ENCODE results near the gene SPPL2B.

The SPPL2B gene

DNA sequence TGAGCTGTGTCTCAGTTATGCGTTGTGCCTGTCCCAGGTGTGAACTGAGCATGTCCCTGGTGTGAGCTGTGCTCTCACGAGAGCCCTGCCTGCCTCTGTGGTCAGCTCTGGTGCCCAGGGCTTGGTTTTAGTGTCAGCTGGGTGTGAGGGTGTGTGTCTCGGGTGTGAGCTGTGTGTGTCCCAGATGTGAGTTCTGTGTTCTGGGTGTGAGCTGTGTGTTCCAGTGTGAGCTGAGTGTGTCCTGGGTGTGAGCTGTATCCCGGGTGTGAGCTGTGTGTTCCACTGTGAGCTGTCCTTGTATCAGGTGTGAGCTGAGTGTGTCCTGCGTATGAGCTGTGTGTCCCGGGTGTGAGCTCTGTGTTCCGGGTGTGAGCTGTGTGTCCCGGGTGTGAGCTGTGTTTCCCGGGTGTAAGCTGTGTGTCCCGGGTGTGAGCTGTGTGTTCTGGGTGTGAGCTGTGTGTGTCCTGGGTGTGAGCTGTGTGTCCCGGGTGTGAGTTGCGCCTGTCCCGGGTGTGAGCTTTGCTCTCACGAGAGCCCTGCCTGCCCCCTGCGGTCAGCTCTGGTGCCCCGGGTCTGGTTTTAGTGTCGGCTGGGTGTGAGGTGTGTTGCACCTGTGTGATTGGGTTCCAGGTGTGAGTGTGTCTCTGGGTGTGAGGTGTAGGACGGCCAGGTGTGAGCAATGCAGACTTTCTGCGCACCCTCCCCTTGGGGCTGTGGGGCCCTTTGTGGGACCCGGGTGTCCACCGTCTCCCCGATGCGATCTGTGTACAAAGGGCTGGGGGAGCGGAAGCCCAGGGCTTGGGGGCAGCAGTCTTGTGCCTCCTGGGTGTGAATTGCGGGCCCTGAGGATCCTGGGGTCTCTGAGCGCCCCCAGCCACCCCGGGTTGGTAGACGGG lies 39.4 kb upstream of the SPPL2B start:
- TF ChIP-seq, protein P1, sequence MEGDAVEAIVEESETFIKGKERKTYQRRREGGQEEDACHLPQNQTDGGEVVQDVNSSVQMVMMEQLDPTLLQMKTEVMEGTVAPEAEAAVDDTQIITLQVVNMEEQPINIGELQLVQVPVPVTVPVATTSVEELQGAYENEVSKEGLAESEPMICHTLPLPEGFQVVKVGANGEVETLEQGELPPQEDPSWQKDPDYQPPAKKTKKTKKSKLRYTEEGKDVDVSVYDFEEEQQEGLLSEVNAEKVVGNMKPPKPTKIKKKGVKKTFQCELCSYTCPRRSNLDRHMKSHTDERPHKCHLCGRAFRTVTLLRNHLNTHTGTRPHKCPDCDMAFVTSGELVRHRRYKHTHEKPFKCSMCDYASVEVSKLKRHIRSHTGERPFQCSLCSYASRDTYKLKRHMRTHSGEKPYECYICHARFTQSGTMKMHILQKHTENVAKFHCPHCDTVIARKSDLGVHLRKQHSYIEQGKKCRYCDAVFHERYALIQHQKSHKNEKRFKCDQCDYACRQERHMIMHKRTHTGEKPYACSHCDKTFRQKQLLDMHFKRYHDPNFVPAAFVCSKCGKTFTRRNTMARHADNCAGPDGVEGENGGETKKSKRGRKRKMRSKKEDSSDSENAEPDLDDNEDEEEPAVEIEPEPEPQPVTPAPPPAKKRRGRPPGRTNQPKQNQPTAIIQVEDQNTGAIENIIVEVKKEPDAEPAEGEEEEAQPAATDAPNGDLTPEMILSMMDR (IDR thresholded peaks at IDR 0.05; ENCODE audit: insufficient read depth, low read length, poor library complexity, severe bottlenecking): no peak
- no peak for TF ChIP-seq EZH2phosphoT487 (conservative IDR thresholded peaks at IDR 0.05; ENCODE audit: low read length)
- H2AFZ ChIP-seq (ENCODE audit: low read depth, low read length, severe bottlenecking): no peak overlapping the region
- H3K36me3 ChIP-seq (ENCODE audit: low read length): no peaks in the 10 kb centered on the region
- H3K9me3 ChIP-seq (ENCODE audit: insufficient read depth, low read length): no peaks in the 10 kb centered on the region
- 0 out of 2 replicates have a peak, but pooled peaks cover 3% of the 10 kb centered on the region for H3F3A ChIP-seq (ENCODE audit: insufficient read depth)
- H3K9ac ChIP-seq (ENCODE audit: low read length): peak overlapping the region; percentile 51; the same call in 1 of the 2 replicates
- no peaks in the 10 kb centered on the region for H3K9me2 ChIP-seq (replicated peaks; ENCODE audit: insufficient read depth, low read length)
- no peaks in the 10 kb centered on the region for H3K79me2 ChIP-seq (ENCODE audit: insufficient read depth, low read length)
- H3K27ac ChIP-seq (ENCODE audit: low read depth, low read length): peak overlapping the region; percentile 75
- H3K4me3 ChIP-seq (ENCODE audit: insufficient read depth, low read length, poor library complexity, severe bottlenecking): peak overlapping the region; percentile 52
- peak overlapping the region; percentile 68 for H3K4me2 ChIP-seq (ENCODE audit: low read depth, low read length, poor library complexity, severe bottlenecking)
- no peaks in the 10 kb centered on the region for H4K20me1 ChIP-seq (ENCODE audit: low read depth, low read length)
- no peaks in the 10 kb centered on the region for H3K27me3 ChIP-seq (ENCODE audit: low read length)

DNA sequence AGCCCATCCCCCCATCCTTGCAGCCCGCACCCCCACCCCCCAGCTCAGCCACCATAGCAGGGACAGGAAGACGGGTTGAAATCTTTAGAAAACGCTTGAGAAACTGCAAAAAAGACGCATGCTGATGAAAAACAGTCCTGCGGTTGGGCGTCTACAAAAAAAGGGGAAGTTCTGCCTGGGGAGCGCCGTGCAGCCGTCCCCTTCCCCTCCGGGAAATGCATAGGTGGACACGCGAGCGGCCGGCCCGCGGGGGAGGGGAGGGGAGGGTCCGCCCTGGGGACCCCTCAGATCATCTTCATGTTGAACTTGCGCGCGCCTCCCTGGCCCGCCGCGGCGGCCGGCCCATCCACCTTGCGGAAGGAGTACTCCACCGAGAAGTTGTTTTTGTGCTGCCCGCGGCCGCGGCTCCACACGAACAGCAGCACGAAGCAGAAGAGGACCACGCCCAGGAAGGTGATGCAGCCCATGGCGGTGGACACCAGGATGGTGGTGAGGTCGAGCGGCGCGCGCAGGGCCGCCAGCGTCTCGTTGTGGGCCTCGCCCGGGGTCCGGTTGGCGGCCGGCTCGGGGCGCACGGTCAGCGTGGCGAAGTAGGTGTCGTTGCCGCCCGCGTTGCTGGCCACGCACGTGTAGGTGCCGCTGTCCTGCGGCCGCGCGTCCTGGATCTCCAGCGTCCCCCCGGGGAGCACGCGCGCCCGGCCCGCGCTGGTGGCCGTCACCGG lies 38.6 kb upstream of the SPPL2B start:
- Histone ChIP-seq H3K9me2 (replicated peaks; ENCODE audit: insufficient read depth, low read length) (no peaks in the 10 kb centered on the region), H3K9me3 (ENCODE audit: insufficient read depth, low read length) (no peaks in the 10 kb centered on the region), H3K36me3 (ENCODE audit: low read length) (no peaks in the 10 kb centered on the region), H3K27ac (ENCODE audit: low read depth, low read length) (peak overlapping the region; percentile 75), H3K79me2 (ENCODE audit: insufficient read depth, low read length) (no peaks in the 10 kb centered on the region), H3K27me3 (ENCODE audit: low read length) (no peaks in the 10 kb centered on the region), H3K4me2 (ENCODE audit: low read depth, low read length, poor library complexity, severe bottlenecking) (peak overlapping the region; percentile 68), H3F3A (ENCODE audit: insufficient read depth) (0 out of 2 replicates have a peak, but pooled peaks cover 3% of the 10 kb centered on the region), H3K4me3 (ENCODE audit: insufficient read depth, low read length, poor library complexity, severe bottlenecking) (peak overlapping the region; percentile 52), H4K20me1 (ENCODE audit: low read depth, low read length) (no peaks in the 10 kb centered on the region), H3K9ac (ENCODE audit: low read length) (peak overlapping the region; percentile 51), H2AFZ (ENCODE audit: low read depth, low read length, severe bottlenecking) (peak overlapping the region; percentile 12)
- TF ChIP-seq EZH2phosphoT487 (conservative IDR thresholded peaks at IDR 0.05; ENCODE audit: low read length): no peak
- TF ChIP-seq, protein P1 (IDR thresholded peaks at IDR 0.05; ENCODE audit: insufficient read depth, low read length, poor library complexity, severe bottlenecking): no peak

DNA sequence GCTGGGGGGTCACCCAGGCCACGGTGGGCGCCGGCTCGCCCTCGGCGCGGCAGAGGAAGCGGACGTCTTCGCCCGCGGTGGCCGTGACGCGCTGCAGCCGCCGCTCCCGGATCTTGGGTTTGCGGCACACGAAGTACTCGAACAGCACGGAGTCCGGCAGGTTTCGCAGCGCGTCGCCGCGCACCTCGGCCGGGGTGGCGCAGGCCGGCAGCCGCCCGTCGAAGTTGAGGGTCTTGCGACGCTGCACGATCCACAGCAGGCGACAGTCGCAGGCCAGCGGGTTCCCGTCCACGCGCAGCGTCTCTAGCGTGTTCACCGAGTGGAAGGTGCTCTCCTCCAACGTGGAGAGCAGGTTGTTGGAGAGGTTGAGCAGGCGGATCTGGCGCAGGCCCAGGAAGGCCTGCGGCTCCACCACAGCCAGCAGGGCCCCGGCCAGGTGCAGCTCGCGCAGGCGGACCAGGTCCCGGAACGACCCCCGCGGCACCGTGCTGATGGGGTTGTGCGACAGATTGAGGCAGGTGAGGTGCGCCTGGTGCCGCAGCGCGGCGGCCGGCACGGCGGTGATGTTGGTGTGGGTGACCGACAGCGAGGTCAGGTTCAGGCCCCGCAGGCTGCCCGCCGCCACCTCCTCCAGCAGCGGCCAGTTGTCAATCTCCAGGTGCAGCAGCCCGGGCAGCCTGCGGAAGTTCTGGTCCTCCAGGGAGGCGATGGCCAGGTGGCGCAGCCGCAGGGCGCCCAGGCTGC lies 37.9 kb upstream of the SPPL2B start:
- H3K36me3 ChIP-seq (ENCODE audit: low read length): no peaks in the 10 kb centered on the region
- H3F3A ChIP-seq (ENCODE audit: insufficient read depth): 0 out of 2 replicates have a peak, but pooled peaks cover 3% of the 10 kb centered on the region
- peak overlapping the region; percentile 52 for H3K4me3 ChIP-seq (ENCODE audit: insufficient read depth, low read length, poor library complexity, severe bottlenecking)
- no peaks in the 10 kb centered on the region for H4K20me1 ChIP-seq (ENCODE audit: low read depth, low read length)
- H3K9me3 ChIP-seq (ENCODE audit: insufficient read depth, low read length): no peaks in the 10 kb centered on the region
- H3K27me3 ChIP-seq (ENCODE audit: low read length): no peaks in the 10 kb centered on the region
- peak overlapping the region; percentile 75 for H3K27ac ChIP-seq (ENCODE audit: low read depth, low read length)
- peak overlapping the region; percentile 51 for H3K9ac ChIP-seq (ENCODE audit: low read length)
- TF ChIP-seq, protein P1 (IDR thresholded peaks at IDR 0.05; ENCODE audit: insufficient read depth, low read length, poor library complexity, severe bottlenecking): no peak
- TF ChIP-seq EZH2phosphoT487 (conservative IDR thresholded peaks at IDR 0.05; ENCODE audit: low read length): no peak
- H3K79me2 ChIP-seq (ENCODE audit: insufficient read depth, low read length): no peaks in the 10 kb centered on the region
- no peaks in the 10 kb centered on the region for H3K9me2 ChIP-seq (replicated peaks; ENCODE audit: insufficient read depth, low read length)
- H3K4me2 ChIP-seq (ENCODE audit: low read depth, low read length, poor library complexity, severe bottlenecking): peak overlapping the region; percentile 68
- H2AFZ ChIP-seq (ENCODE audit: low read depth, low read length, severe bottlenecking): peak overlapping the region; percentile 12

All from SU-DHL-6 (cell line).